GM12892 (cell line): Measurements from ENCODE around the gene MRPL9.

Experiments used
- POLR2A ChIP-seq: IDR thresholded peaks from 2 replicates; pipeline ENCODE4 v1.6.1; 2011; ENCODE audit warnings: low read depth, low read length, control low read depth
- POLR2AphosphoS5 ChIP-seq: IDR thresholded peaks from 2 replicates; pipeline ENCODE4 v1.6.1; 2011; ENCODE audit warnings: low read depth, low read length, control low read depth
- TAF1 ChIP-seq: IDR thresholded peaks from 2 replicates; pipeline ENCODE4 v1.6.1; 2011; ENCODE audit warnings: low read depth, mild to moderate bottlenecking, control low read depth, low read length, borderline replicate concordance

GRCh38 chr1:151713044-151713443 lies 50.3 kb downstream of the MRPL9 start:
- TF ChIP-seq POLR2AphosphoS5 (no peak), POLR2A (no peak), TAF1 (no peak)
